Tibial artery (tissue), 4 donors: ENCODE results near the gene CCDC200.

Experiments
- DNase-seq, 2 donors: peaks; one replicate each; pipeline ENCODE4 v3.0.0-alpha.2; 2019
- H3K27ac ChIP-seq, 2 donors: fragments of 200-600 bp; sonication (generic) in 1 of 2; 1 replicate in 1 of 2; 2 replicates in 1 of 2; pipeline ENCODE4 v1.5.1; 2018 to 2019; ENCODE audit warnings: mild to moderate bottlenecking in 1 of 2
- H3K27me3 ChIP-seq, 2 donors: fragments of 200-600 bp; sonication (generic) in 1 of 2; one replicate each; pipeline versions ENCODE4 v1.5.1 to v1.6.0; 2016 to 2019
- H3K36me3 ChIP-seq, 3 donors: fragments of 200-600 bp; sonication (generic) in 2 of 3; one replicate each; pipeline ENCODE4 v1.5.1; 2016 to 2019; ENCODE audit warnings: mild to moderate bottlenecking in 2 of 3
- H3K4me1 ChIP-seq, 4 donors: fragments of 200-600 bp; sonication (generic) in 2 of 4; 1 replicate in 3 of 4; 2 replicates in 1 of 4; pipeline ENCODE4 v1.5.1; 2016 to 2019
- H3K4me3 ChIP-seq, 2 donors: fragments of 200-600 bp; sonication (generic) in 1 of 2; 1 replicate in 1 of 2; 2 replicates in 1 of 2; pipeline ENCODE4 v1.5.1; 2018 to 2019; ENCODE audit warnings: mild to moderate bottlenecking in 2 of 2
- H3K9me3 ChIP-seq, 3 donors: fragments of 200-600 bp; sonication (generic) in 1 of 3; one replicate each; pipeline ENCODE4 v1.5.1; 2016 to 2019
- CTCF ChIP-seq, 2 experiments: fragments of 200-600 bp in 1 of 2; fragments of 450-650 bp in 1 of 2; IDR thresholded peaks; one replicate each; pipeline ENCODE4 v1.5.1; 2017 to 2019; ENCODE audit warnings: antibody characterized with exemption in 2 of 2, mild to moderate bottlenecking in 1 of 2, moderate library complexity in 1 of 2
- intact Hi-C: fragments of 100-400 bp; cut with DNase I; formaldehyde crosslinking; loops from one replicate; pipeline ENCODE4 v1.15.0; 2023; ENCODE audit warnings: low total_unique reads

CCDC200 gene

GRCh38 chr17:43217614-43218087 is 10.8 kb downstream of the CCDC200 start:
- H3K27ac ChIP-seq: no peak overlapping the region
- intact Hi-C loops: no loop called here
- no peak for DNase-seq
- TF ChIP-seq CTCF (IDR thresholded peaks at IDR 0.05): no peak
- H3K9me3 ChIP-seq: no peaks in the 10 kb centered on the region
- peaks cover 0 to 7% (median 5%) of the 10 kb centered on the region in 4 donors for H3K4me1 ChIP-seq
- no peak overlapping the region for H3K4me3 ChIP-seq
- no peaks in the 10 kb centered on the region for H3K27me3 ChIP-seq
- peaks cover 0 to 35% (median 21%) of the 10 kb centered on the region in 3 donors for H3K36me3 ChIP-seq

GRCh38 chr17:43216762-43217613 is 11.4 kb downstream of the CCDC200 start:
- Histone ChIP-seq H3K9me3 (no peaks in the 10 kb centered on the region), H3K4me3 (no peak overlapping the region), H3K4me1 (peaks cover 0 to 14% (median 11%) of the 10 kb centered on the region in 4 donors), H3K27me3 (no peaks in the 10 kb centered on the region), H3K36me3 (peaks cover 0 to 30% (median 21%) of the 10 kb centered on the region in 3 donors), H3K27ac (no peak overlapping the region)
- DNase-seq: no peak
- no peak for TF ChIP-seq CTCF (IDR thresholded peaks at IDR 0.05)
- intact Hi-C loops: no loop called here

- peaks cover 0 to 30% (median 21%) of the 10 kb centered on the region in 3 donors for H3K36me3 ChIP-seq
- H3K9me3 ChIP-seq: no peaks in the 10 kb centered on the region
- no peak overlapping the region for H3K4me3 ChIP-seq
- H3K27ac ChIP-seq: no peak overlapping the region
- no peak for DNase-seq
- no peaks in the 10 kb centered on the region for H3K27me3 ChIP-seq
- no peak for TF ChIP-seq CTCF (IDR thresholded peaks at IDR 0.05)
- intact Hi-C loops: no loop called here
- peaks cover 0 to 15% (median 12%) of the 10 kb centered on the region in 4 donors for H3K4me1 ChIP-seq
Observed at GRCh38 chr17:43216369-43216761, 12.1 kb downstream of the CCDC200 start.

GRCh38 chr17:43215341-43215740 is 13.1 kb downstream of the CCDC200 start:
- Histone ChIP-seq H3K27me3 (no peaks in the 10 kb centered on the region), H3K4me3 (no peak overlapping the region), H3K36me3 (peaks cover 0 to 31% (median 21%) of the 10 kb centered on the region in 3 donors), H3K9me3 (no peaks in the 10 kb centered on the region), H3K27ac (no peak overlapping the region), H3K4me1 (peaks cover 0 to 21% (median 17%) of the 10 kb centered on the region in 4 donors)
- TF ChIP-seq CTCF (IDR thresholded peaks at IDR 0.05): no peak
- intact Hi-C loops: no loop called here
- DNase-seq: no peak

GRCh38 chr17:43213545-43213944 is 14.9 kb downstream of the CCDC200 start:
- intact Hi-C loops: loop anchor here (5.0 kb wide), 1 partner anchor 124 kb away; no protein-coding TSS in a partner anchor
- H3K36me3 ChIP-seq: peaks cover 3 to 43% (median 33%) of the 10 kb centered on the region in 3 donors
- no peaks in the 10 kb centered on the region for H3K27me3 ChIP-seq
- no peaks in the 10 kb centered on the region for H3K9me3 ChIP-seq
- H3K4me3 ChIP-seq: no peak overlapping the region
- no peak for DNase-seq
- no peak for TF ChIP-seq CTCF (IDR thresholded peaks at IDR 0.05)
- peaks cover 0 to 21% (median 17%) of the 10 kb centered on the region in 4 donors for H3K4me1 ChIP-seq
- no peak overlapping the region for H3K27ac ChIP-seq
